ENCODE data around the gene EP400. TPM values are rescaled to one million over a fixed set of nuclear protein-coding genes. Genes with fewer than 3 reads are reported as not detected.

EP400 gene
- total RNA-seq, 1 donor: 14.5 TPM

GRCh38 chr12:131928711-131929580, 20.8 kb upstream of the EP400 start, which contains the start of gene PUS1:
Gene PUS1 (plus strand): TSS chr12:131929276. CDS start chr12:131929723, 447 bp downstream.
- peaks cover 28% of the 10 kb centered on the region for H3K79me2 ChIP-seq (ENCODE audit: insufficient read depth, low read length)
- H3K4me2 ChIP-seq (ENCODE audit: insufficient read depth, low read length): peak within 1 kb of the TSS; percentile 88
- H2AFZ ChIP-seq (ENCODE audit: low read length): peak within 1 kb of the TSS; percentile 78
- peaks cover 29% of the 10 kb centered on the region for H3K36me3 ChIP-seq (ENCODE audit: insufficient read depth, low read length)
- H3K4me1 ChIP-seq (ENCODE audit: insufficient read depth, low read length): peaks cover 9% of the 10 kb centered on the region
- DNase-seq (ENCODE audit: insufficient read length, low spot score, missing footprints): peak; percentile 100
- no peaks in the 10 kb centered on the region for H3K9me3 ChIP-seq (ENCODE audit: low read depth, low read length)
- peak within 1 kb of the TSS; percentile 75 for H3K27ac ChIP-seq (ENCODE audit: low read depth, low read length)
- H3K27me3 ChIP-seq (ENCODE audit: insufficient read depth, low read length): no peaks in the 10 kb centered on the region
- peak within 1 kb of the TSS; percentile 93 for H3K4me3 ChIP-seq (ENCODE audit: insufficient read depth, low read length)
- H4K20me1 ChIP-seq (ENCODE audit: insufficient read depth, low read length): peaks cover 7% of the 10 kb centered on the region
- TF ChIP-seq CTCF (IDR thresholded peaks at IDR 0.05; ENCODE audit: extremely low read depth, low read depth, low read length): no peak

- peak overlapping the region; percentile 88 for H3K4me2 ChIP-seq (ENCODE audit: insufficient read depth, low read length)
- H3K36me3 ChIP-seq (ENCODE audit: insufficient read depth, low read length): peaks cover 38% of the 10 kb centered on the region
- peaks cover 28% of the 10 kb centered on the region for H3K79me2 ChIP-seq (ENCODE audit: insufficient read depth, low read length)
- peak overlapping the region; percentile 65 for H2AFZ ChIP-seq (ENCODE audit: low read length)
- no peak for TF ChIP-seq CTCF (IDR thresholded peaks at IDR 0.05; ENCODE audit: extremely low read depth, low read depth, low read length)
- H3K9me3 ChIP-seq (ENCODE audit: low read depth, low read length): no peaks in the 10 kb centered on the region
- peak overlapping the region; percentile 93 for H3K4me3 ChIP-seq (ENCODE audit: insufficient read depth, low read length)
- no peaks in the 10 kb centered on the region for H3K27me3 ChIP-seq (ENCODE audit: insufficient read depth, low read length)
- peak; percentile 91 for DNase-seq (ENCODE audit: insufficient read length, low spot score, missing footprints)
- H3K4me1 ChIP-seq (ENCODE audit: insufficient read depth, low read length): peaks cover 9% of the 10 kb centered on the region
- H3K27ac ChIP-seq (ENCODE audit: low read depth, low read length): peak overlapping the region; percentile 75
- peaks cover 7% of the 10 kb centered on the region for H4K20me1 ChIP-seq (ENCODE audit: insufficient read depth, low read length)
Observed at GRCh38 chr12:131929581-131930456, 19.9 kb upstream of the EP400 start.

GRCh38 chr12:131930510-131930909, 19.2 kb upstream of the EP400 start:
- H3K9me3 ChIP-seq (ENCODE audit: low read depth, low read length): no peaks in the 10 kb centered on the region
- peak overlapping the region; percentile 17 for H3K27ac ChIP-seq (ENCODE audit: low read depth, low read length)
- H3K27me3 ChIP-seq (ENCODE audit: insufficient read depth, low read length): no peaks in the 10 kb centered on the region
- DNase-seq (ENCODE audit: insufficient read length, low spot score, missing footprints): no peak
- H3K4me1 ChIP-seq (ENCODE audit: insufficient read depth, low read length): peaks cover 9% of the 10 kb centered on the region
- H4K20me1 ChIP-seq (ENCODE audit: insufficient read depth, low read length): peaks cover 7% of the 10 kb centered on the region
- peak overlapping the region; percentile 93 for H3K4me3 ChIP-seq (ENCODE audit: insufficient read depth, low read length)
- TF ChIP-seq CTCF (IDR thresholded peaks at IDR 0.05; ENCODE audit: extremely low read depth, low read depth, low read length): no peak
- H3K79me2 ChIP-seq (ENCODE audit: insufficient read depth, low read length): peaks cover 28% of the 10 kb centered on the region
- H3K4me2 ChIP-seq (ENCODE audit: insufficient read depth, low read length): peak overlapping the region; percentile 88
- peaks cover 45% of the 10 kb centered on the region for H3K36me3 ChIP-seq (ENCODE audit: insufficient read depth, low read length)
- peak overlapping the region; percentile 65 for H2AFZ ChIP-seq (ENCODE audit: low read length)
